ENCODE measurements around the gene SUSD5.
"Not testable (repeated sequence)": the region's sequence is repeated elsewhere in the genome, so short reads cannot be mapped to it uniquely, and the experiment has no call there.

Gene SUSD5

DNA sequence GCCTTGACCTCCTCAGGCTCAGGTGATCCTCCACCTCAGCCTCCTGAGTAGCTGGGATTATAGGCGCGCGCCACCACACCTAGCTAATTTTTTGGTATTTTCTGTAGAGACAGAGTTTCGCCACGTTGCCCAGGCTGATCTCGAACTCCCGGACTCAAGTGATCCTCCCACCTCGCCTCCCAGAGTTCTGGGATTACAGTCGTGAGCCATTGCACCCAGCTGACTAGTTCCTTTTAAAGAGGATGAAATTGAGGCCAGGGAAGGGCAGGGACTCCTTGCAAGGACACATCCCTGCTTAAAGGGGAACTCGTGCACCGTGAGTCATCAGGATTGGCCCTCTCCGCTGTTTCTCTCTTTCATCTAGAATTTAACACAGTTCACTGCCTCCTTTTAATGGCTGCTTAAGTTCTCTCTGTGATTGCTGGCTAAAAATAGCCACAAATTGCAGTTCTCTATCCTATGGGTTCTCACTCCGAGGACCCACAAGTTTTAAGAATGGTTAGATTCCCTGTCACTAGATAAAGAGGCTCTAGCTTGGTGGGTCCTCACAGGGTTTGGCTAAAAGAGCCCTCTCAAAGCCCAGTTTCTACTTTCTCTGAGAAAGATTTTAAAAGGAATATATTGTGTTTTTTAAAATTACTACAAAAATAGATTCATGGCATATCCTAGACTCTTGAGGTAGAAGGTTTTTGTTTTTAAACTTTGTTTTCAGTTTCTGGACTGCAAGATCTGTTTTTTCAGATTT, 103.4 kb downstream of the SUSD5 start:
- DNase-seq = peak in 46 of 56 donors; percentile 11 to 73 (median 44)

DNA sequence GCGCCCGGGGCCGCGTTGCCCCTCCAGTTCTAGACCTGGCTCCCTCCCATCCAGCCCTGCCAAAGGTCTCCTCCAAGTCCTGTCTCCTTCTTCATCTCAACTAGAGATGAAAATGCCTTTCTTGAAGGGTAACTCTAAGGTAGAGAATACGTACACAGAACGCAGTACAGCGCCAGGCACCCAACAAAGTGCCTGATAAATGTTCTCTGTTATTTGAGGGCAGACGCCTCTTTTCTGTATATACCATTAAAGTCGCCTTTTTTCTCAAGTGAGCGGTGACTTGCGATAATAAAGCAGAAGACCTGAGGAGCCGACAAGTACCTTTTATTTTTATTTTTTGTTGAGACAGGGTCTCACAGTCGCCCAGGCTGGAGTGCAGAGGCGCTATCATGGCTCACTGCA, 104.0 kb downstream of the SUSD5 start:
- DNase-seq = no peak

GRCh38 chr3:33113772-33114621, 104.6 kb downstream of the SUSD5 start, which contains the start of gene CRTAP:
Gene CRTAP (plus strand): TSS chr3:33114014. CDS start chr3:33114078, 64 bp downstream.
- DNase-seq = peak; percentile 37 to 96 (median 86)

GRCh38 chr3:33111581-33111980, 107.0 kb downstream of the SUSD5 start:
- DNase-seq = no peak

DNA sequence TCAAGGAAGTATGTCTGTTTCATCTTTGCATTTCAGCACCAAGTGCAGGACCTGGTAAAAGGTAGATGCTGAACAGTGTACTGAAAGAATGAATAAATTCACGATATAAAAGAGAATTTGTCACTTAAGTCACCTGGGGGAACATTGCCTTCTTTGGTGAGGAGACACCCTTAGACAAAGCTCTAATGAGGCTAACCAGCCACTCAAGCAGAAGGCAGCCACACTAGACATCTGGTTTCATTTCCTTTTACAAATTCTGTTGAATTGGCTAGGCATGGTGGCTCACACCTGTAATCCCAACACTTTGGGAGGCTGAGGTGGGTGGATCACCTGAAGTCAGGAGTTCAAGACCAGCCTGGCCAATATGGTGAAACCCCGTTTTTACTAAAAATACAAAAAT, 111.8 kb downstream of the SUSD5 start:
- DNase-seq = not testable (repeated sequence)

DNA sequence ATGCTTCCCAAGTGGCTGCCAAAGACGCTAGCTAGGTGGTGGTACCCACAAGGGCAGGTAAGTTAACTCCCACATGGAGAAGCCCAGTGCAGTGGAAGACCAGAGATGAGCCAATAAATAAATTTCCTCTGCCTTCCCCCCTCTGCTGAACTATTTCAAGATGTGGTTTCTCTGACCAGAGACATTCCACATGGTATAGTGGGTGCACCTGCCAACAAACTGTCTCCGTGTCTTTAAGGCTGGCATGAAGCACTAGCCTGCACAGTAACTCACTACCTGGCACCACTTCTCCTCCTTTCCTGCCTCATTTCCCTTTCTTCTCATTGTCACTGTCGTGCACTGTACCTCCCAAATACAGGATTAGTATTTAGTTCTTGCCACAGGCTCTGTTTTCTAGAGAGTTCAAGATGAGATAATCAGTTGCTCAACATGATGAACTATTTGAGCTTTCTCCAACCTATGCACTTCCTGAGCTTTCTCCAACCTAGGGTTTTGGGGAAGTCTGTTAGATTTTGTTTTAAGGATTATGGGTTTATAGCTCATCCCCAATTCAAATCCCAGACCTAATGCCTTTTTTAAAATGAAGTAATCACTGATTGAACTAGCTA, 113.2 kb downstream of the SUSD5 start:
- DNase-seq = no peak

DNA sequence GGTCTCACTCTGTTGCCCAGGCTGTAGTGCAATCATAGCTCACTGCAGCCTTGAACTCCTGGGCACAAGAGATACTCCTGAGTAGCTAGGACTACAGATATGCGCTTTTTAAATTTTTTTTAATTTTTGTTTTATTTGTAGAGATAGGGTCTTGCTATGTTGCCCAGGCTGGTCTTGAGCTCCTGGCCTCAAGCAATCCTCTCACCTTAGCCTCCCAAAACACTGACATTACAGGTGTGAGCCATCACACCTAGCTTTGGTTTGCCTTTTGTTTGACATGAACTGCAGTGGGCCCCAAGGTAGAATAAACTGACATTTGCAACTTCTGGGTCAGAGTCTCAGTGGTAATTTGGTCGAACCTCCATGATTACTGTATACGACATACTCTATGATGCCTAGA, 113.8 kb downstream of the SUSD5 start:
- DNase-seq = no peak

- no peak for DNase-seq
Observed at GRCh38 chr3:33103480-33103879, 115.1 kb downstream of the SUSD5 start.

- no peak for DNase-seq
Observed at GRCh38 chr3:33103034-33103433, 115.6 kb downstream of the SUSD5 start.

GRCh38 chr3:33100229-33100628, 118.4 kb downstream of the SUSD5 start:
- DNase-seq = no peak

All from nucleus accumbens (tissue), 56 donors.